ENCODE data around the gene MYBBP1A.
A peak's percentile ranks its signal among the peaks of the same experiment; 100 is the strongest.
"Not testable (repeated sequence)": the region's sequence is repeated elsewhere in the genome, so short reads cannot be mapped to it uniquely, and the experiment has no call there.

The MYBBP1A gene, protein sequence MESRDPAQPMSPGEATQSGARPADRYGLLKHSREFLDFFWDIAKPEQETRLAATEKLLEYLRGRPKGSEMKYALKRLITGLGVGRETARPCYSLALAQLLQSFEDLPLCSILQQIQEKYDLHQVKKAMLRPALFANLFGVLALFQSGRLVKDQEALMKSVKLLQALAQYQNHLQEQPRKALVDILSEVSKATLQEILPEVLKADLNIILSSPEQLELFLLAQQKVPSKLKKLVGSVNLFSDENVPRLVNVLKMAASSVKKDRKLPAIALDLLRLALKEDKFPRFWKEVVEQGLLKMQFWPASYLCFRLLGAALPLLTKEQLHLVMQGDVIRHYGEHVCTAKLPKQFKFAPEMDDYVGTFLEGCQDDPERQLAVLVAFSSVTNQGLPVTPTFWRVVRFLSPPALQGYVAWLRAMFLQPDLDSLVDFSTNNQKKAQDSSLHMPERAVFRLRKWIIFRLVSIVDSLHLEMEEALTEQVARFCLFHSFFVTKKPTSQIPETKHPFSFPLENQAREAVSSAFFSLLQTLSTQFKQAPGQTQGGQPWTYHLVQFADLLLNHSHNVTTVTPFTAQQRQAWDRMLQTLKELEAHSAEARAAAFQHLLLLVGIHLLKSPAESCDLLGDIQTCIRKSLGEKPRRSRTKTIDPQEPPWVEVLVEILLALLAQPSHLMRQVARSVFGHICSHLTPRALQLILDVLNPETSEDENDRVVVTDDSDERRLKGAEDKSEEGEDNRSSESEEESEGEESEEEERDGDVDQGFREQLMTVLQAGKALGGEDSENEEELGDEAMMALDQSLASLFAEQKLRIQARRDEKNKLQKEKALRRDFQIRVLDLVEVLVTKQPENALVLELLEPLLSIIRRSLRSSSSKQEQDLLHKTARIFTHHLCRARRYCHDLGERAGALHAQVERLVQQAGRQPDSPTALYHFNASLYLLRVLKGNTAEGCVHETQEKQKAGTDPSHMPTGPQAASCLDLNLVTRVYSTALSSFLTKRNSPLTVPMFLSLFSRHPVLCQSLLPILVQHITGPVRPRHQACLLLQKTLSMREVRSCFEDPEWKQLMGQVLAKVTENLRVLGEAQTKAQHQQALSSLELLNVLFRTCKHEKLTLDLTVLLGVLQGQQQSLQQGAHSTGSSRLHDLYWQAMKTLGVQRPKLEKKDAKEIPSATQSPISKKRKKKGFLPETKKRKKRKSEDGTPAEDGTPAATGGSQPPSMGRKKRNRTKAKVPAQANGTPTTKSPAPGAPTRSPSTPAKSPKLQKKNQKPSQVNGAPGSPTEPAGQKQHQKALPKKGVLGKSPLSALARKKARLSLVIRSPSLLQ (N-terminal part only)

DNA sequence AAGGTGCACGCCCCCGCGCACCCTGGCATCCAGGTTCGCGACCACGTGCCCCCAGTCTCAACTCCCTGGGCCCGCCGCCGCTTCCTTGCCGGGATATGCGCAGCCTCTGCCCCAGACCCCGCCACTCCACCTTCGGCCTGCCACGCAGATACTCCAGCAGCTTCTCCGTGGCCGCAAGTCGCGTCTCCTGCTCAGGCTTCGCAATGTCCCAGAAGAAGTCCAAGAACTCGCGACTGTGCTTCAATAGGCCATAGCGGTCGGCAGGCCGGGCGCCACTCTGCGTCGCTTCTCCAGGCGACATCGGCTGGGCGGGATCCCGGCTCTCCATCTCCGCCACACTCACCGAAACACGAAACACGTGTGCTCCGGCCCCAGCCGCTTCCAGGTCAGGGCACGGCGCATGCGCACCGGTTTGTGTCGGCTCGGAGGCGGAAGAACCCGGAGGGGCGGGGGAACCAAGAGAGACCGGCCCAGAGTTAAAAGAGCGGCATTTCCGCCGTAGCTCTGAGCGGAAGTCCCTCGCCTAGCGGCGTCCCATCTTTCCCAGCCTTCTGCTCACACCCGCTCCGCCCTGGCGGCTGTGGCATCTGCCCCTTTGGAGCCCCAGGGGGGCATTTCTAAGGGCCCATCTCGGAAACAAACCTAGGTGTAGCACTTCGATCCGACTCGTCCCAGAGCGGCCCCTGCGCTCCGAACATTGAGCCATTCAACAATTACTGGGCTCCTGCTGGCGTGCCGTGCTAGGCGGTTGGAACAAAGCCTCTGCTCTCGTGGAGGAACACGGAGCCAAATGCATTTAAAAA is at the start of gene MYBBP1A:
Gene MYBBP1A (minus strand): TSS at position 388 of the 803 bp plus-strand sequence. CDS start 60 bp downstream, at position 328.
- peak; percentile 90 for DNase-seq (ENCODE audit: low read depth)

DNA sequence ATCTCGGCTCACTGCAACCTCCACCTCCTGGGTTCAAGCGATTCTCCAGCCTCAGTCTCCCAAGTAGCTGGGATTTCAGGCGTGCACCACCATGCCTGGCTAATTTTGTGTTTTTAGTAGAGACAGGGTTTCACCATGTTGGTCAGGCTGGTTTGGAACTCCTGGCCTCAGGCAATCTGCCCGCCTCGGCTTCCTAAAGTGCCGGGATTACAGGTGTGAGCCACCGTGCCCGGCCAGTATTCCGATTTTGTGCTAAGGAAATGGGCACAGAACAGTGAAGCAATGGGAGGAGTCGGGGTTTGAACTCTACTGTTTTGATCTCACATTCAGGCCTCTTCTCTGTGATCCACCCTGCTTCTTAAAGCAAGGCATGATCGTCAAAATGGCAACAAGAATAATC is 49.6 kb upstream of the MYBBP1A start:
- not testable (repeated sequence) for DNase-seq (ENCODE audit: low read depth)

DNA sequence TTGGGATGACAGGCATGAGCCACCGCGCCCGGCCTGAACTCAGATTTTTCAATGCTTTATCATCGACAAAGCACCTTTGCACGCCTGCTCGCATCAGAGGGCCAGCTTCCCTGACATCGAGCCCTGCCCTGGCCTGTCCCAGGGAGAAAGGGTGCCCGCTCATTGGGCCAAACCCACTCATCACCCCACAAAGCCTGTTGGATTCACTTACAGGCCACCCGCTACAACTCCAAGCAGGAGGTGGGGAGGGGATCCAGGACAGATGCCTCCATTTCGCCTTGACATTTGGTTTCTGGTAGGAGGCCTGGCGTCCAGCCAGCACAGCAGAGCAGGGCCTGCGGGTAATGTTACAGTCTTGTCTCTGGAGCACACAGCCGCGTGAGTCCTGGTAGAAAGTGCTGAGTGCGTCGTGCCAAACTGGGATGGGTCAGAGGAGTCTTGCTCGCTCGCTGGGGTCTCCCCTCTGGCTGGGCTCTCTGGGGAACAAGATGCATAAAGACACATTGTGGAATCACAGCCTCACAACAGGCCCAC is 49.0 kb upstream of the MYBBP1A start:
- peak; percentile 25 for DNase-seq (ENCODE audit: low read depth)

DNA sequence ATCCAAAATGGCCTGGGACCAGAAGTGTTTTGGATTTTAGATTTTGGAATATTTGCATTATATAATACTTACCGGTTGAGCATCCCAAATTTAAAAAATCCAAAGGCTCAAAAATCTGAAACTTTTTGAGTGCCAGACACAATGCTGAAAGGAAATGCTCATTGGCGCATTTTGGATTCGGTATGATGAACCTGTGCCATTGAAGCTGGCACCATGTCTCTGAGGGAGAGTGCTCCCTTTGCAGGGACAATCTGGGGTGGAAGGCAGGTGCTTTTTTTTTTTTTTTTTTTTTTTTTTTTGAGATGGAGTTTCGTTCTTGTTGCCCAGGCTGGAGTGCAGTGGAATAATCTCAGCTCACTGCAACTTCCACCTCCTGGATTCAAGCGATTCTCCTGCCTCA is 46.9 kb upstream of the MYBBP1A start:
- DNase-seq (ENCODE audit: low read depth), result no peak

DNA sequence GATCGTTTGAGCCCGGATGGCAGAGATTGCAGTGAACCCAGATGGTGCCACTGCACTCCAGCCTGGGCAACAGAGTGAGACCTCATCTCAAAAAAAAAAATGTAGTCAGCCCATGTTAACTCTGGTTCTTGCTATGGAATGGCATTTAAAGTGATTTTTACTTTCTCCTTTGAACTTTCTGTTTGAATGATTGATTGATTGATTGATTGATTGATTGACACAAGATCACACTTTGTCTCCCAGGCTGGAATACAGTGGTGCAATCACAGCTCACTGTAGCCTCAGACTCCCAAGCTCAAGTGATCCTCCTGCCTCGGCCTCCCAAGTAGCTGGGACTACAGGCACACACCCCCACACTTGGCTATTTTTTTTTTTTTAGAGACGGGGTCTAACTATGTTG is 46.1 kb upstream of the MYBBP1A start:
- DNase-seq (ENCODE audit: low read depth), result no peak

DNA sequence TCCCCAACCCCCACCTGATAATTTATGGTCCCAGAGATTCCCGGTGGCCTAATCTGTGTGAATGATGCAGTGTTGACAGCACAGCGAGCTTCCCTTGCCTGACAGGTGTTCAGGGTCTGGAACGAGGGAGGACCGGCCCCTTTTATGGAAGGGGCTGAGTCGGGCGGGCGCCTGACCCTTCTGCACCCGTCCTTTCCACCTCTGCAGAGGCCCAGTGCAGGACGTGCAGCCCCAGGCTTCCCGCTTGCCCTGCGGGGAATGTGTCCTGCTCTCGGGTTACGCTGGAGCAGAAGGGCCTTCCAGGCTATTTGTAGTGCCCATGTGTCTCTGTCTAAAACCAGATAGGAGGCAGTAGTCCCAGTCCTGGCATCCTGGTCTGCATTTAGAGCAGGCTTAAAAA is 45.4 kb upstream of the MYBBP1A start:
- no peak for DNase-seq (ENCODE audit: low read depth)

DNA sequence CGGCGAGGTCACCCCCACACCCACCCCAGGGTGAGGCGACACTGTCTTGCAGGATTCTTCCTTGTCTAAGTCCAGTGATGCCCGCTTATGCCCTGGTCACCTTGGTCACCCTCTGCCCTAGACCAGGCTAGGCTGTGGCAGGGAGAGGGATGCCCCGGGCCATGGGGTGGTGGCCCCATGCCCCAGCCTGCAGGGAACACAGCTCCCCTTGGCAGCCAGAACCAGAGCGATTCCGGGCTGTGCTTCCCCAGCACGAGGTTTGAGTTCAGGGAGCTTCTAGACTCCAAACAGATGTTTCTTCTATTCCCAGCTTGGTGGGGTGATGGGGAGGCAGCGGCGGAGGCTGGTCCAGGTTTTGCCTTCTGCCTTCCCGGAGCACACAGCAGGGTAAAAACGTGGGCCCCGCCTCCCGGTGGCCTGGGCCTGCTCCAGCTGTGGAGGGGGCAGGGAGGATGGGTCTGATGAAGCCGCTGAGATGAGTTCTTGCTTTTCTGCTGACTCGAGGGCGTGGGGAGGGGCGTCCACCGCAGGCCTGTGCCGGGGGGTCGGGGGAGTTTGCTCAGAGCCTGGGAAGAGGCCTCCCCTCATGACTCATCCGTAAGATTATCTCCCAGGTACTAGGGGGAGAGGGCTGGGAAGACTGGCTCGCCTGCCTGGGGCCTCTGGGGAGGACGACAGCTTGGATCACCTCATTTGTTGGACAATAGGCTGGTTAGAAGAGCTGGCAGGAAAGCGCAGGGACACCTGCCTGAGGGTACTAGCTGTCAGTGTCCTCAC is 44.5 kb upstream of the MYBBP1A start:
- DNase-seq (ENCODE audit: low read depth), result no peak

DNA sequence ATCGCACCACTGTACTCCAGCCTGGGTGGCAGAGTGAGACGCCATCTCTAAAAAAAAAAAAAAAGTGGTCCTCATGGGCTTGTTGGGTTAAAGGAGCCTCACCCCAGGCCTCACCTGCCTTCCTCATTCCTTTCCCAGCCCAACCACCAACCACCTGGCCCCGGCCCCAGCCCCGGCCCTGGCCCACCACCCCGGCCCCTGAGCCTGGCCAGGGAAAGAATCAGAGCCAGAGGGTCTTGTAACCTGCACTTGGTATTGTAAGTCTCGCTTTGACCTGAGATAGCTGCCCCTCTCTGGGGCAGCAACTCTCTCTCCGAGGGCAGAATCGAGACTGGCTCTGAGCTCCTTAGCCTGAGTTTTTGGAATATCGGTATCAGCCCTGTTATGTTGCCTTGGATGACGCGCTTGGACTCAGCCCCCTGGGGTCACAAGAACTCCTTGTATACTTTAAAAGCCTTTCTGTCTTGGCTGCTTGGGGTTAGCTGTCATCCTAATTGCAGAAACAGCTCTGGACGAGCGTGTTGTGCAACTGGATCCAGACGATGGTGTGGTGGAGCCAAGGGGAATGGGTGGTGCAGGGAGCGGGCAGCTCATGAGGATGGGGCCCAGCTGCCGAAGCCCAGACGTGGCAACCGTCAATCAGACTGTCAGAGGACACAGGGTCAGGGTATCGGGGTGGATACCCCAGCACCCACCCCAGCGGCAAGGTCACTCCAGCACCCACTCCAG is 43.8 kb upstream of the MYBBP1A start:
- no peak for DNase-seq (ENCODE audit: low read depth)

DNA sequence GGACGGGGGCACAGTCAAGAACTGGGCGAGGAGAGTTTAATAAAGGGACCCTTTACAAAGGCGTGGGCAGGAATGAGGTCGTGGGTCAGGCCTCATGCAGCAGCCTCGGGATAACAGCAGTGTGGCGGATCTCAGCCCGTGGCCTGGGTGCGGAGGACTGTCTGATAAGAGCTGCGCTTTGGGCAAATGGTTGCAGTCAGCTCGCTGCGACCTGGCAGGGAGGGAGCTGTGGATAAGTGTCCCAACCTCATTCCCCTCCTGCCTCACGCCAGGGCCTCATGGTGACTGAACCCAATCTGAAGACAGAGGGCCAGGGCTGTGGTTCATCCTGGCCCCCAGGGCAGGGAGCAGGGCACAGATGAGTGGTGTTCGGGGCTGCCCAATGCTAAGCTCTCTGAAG is 42.8 kb upstream of the MYBBP1A start:
- no peak for DNase-seq (ENCODE audit: low read depth)

DNA sequence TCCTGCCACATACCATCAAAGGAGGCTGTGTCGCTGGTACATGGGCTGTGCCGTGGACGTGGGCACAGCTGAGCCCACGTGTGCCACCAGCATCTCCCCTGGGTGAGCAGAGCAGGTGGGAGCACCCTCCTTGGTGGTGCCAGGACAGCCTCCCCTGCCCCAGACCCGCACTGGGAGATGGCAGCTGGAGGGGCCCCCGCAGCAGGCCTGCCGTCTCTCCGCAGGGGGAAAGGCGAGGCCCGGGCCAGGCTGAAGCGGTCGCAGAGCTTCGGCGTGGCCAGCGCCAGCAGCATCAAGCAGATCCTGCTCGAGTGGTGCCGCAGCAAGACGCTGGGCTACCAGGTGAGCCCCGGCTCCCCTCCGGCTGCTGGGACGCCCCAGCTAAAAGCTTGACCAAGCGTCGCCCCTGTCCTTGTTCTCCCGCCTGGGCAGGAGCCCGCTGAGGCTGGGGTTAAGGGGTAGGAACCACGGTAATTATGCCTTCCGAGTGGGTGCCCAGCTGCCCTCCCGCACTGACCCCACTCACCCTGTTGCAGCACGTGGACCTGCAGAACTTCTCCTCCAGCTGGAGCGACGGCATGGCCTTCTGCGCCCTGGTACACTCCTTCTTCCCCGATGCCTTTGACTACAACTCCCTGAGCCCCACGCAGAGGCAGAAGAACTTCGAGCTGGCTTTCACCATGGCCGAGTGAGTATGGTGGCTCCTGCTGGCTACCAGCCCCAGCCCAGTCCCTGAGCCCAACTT is 41.6 kb upstream of the MYBBP1A start:
- no peak for DNase-seq (ENCODE audit: low read depth)

DNA sequence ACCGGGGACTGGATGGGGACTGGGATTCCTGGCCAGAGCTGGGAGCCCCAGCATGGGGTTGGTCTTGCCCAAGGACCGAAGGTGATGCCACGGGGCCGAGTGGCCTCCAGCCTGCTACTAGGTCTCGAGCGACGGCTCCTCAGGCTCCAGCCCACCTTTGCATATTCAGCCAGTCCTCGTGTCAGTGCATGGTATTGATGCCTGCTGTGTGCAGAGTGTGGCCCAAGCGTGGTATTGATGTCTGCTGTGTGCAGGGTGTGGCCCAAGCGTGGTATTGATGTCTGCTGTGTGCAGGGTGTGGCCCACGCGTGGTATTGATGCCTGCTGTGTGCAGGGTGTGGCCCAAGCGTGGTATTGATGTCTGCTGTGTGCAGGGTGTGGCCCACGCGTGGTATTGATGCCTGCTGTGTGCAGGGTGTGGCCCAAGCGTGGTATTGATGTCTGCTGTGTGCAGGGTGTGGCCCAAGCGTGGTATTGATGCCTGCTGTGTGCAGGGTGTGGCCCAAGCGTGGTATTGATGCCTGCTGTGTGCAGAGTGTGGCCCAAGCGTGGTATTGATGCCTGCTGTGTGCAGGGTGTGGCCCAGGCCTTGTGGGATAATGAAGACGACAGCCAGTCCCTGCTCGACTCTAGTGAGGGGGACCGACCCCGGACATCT is 40.6 kb upstream of the MYBBP1A start:
- DNase-seq (ENCODE audit: low read depth), result not testable (repeated sequence)

DNA sequence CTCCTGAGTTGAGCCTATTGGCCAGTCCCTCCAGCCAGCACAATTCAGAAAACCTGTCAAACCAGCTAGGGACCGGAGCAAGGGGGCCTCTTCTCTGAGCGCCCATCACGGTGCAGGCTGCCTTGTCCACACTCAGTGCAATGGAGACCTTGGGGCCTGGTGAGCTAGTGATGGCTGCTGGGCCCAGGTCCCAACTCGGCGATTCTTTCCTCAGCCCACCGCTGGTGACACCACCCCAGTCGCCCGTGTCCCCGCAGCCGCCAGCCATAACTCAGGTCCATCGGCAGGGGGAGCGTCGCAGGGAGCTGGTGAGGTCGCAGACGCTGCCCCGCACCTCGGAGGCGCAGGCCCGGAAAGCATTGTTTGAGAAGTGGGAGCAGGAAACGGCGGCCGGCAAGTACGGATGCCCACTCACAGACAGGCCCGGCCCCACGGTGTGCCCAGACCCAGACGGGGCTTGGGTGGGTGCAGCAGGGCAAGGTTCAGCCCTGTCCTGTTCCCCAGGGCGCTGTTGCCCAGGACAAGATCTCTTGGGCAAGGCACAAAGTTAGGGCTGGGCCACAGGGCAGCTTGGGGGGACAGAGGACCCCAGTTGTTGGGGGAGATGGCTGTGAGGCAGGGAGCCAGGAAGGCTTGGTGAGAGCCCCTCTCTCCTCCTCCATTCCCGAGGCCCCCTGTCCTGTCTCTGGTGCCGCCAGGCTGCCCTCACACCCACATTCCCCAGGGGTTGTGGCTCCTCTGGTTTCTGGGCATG is 39.9 kb upstream of the MYBBP1A start:
- DNase-seq (ENCODE audit: low read depth), result no peak

DNA sequence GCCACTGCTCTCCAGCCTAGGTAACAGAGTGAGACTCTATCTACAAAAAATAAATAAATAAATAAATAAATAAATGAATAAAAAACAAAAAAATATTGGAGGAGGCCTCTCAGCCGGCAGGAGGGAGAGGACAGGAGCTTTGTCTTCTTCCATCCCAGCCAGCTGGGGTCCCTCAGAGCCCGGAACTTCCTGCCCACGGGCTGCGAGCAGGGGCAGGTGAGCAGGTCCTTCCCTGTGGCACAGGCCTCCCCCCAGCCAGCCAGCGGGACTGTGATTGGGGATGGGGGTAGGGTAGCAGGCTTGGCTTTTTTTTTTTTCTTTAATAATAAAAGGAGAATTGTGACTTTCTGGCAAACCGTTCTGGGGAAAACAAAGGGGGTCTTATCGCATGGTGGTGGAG is 39.2 kb upstream of the MYBBP1A start:
- no peak for DNase-seq (ENCODE audit: low read depth)

DNA sequence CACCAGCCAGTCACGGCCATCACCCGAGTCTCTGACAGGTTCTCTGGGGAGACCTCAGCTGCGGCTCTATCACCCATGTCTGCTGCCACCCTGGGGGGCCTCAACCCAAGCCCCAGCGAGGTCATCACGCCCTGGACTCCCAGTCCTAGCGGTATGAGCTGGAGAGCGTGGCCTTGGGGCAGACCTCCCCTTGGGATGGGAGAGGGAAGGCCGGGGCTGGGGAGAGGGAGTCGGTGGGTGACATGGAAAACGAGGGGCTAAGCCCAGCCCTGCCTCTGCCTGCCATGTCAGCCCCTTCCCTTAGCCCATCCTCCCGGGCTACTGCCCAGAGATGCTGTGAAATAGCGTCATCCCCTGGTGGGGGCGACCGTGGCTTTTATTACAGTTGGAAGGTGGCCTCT is 37.8 kb upstream of the MYBBP1A start:
- no peak for DNase-seq (ENCODE audit: low read depth)

DNA sequence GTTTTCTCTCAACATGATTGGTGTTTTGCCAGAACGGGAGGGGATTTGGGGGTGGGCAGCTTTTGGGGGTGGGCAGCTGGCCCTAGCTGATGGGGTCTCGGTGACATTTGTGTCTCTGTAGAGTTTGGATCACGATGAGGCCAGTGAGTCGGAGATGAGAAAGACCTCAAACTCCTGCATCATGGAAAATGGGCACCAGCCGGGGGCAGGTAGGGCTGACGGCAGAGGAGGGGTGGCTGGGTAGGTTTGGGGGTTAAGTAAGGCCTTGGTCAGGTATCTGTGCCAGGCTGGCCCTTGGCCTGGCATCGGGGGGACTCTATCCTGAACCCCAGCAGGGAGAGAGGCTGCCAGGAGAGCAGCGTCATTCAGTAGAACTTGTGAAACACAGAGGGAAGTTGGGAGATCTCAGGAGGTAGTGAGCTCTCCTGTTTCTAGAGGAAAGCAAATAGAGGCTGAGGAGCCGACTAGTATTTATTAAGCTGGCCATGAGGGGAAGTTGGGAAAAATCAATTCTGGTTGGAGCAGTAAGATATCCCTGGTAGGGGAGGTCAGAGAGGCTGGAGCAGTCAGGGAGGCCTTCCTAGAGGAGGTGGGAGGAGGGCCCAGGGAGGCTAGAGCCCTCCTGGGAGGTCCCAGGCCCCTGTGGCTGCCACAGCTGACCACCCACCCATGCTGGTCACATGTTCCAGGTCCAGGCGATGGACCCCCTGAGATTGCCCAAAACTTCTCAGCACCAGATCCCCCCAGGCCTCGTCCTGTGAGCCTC is 37.2 kb upstream of the MYBBP1A start:
- no peak for DNase-seq (ENCODE audit: low read depth)

DNA sequence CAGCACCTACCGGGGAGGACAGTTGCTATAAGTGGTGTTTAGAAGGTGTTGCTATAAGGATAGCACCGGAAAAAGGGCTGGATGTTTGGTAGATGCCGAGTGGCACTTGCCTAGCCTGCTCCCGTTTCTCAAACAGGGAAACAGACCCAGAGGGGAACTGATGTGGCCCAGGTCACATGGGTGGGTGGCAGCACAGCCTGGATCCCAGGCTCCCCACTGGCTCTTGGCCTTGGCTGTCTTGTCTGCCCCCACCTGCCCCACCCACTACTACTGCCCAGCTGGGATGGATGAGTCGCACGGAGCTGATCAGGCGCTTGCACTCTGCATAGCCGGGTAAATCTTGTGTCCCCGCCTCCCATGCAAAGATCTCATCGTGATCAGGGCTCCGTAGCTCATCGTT is 36.3 kb upstream of the MYBBP1A start:
- DNase-seq (ENCODE audit: low read depth), result no peak

DNA sequence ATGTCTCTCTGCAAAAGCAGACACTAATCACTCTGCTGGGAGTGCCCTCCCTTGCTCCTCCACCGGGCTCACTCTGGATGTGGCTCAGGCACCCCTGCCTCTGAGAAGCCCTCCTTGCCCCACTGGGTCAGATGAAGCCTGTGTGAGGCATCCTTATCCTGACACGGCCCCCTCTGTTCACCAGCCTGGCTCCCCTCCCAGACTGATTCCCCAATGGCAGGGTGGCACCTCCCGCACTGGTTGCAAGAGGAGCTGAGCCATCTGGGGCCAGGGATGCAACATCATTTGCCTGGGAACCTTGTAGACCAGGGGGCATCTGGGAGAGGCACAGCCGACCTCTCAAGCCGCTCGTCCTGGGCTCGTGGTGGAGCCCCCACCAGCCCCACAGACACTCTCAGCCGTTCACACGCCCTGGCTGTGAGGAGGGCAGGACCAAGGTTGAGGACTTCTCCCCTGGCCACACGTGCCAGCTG is 35.8 kb upstream of the MYBBP1A start:
- DNase-seq (ENCODE audit: low read depth), result no peak
